Activated T-cell treated with anti-CD3 and anti-CD28 coated beads for 48 hours (primary cell): ENCODE results near the gene CD63.
"Not testable (repeated sequence)": the region's sequence is repeated elsewhere in the genome, so short reads cannot be mapped to it uniquely, and the experiment has no call there.

Experiments
- DNase-seq: peaks from one replicate; pipeline ENCODE4 v3.0.0-alpha.2; 2020; ENCODE audit warnings: low read depth

Gene CD63

GRCh38 chr12:55728939-55729818 lies at the start of gene CD63:
TSS of gene CD63 (minus strand) at chr12:55729009. CDS start at chr12:55728341, 668 bp downstream.
- DNase-seq = peak; percentile 78

GRCh38 chr12:55777856-55778255 lies 49.0 kb upstream of the CD63 start:
- DNase-seq = no peak

GRCh38 chr12:55771736-55772135 lies 42.9 kb upstream of the CD63 start:
- DNase-seq = no peak

- DNase-seq = no peak
Measured at GRCh38 chr12:55767156-55767555, 38.3 kb upstream of the CD63 start.

GRCh38 chr12:55765736-55766290 lies 37.0 kb upstream of the CD63 start:
- DNase-seq = no peak

- DNase-seq = no peak
Measured at GRCh38 chr12:55762646-55763045, 33.8 kb upstream of the CD63 start.

GRCh38 chr12:55760663-55761062 lies 31.9 kb upstream of the CD63 start:
- DNase-seq = peak; percentile 54

GRCh38 chr12:55758575-55758974 lies 29.8 kb upstream of the CD63 start:
- not testable (repeated sequence) for DNase-seq

GRCh38 chr12:55757701-55758100 lies 28.9 kb upstream of the CD63 start:
- DNase-seq = no peak

- no peak for DNase-seq
Measured at GRCh38 chr12:55755246-55755645, 26.4 kb upstream of the CD63 start.

GRCh38 chr12:55748230-55748993 lies 19.6 kb upstream of the CD63 start:
- no peak for DNase-seq

GRCh38 chr12:55746913-55747231 lies 18.1 kb upstream of the CD63 start:
- DNase-seq = no peak

- DNase-seq = no peak
Measured at GRCh38 chr12:55746174-55746912, 17.5 kb upstream of the CD63 start.

- no peak for DNase-seq
Measured at GRCh38 chr12:55745361-55746173, 16.8 kb upstream of the CD63 start.

GRCh38 chr12:55744340-55745030 lies 15.7 kb upstream of the CD63 start:
- no peak for DNase-seq

- DNase-seq = peak; percentile 43
Measured at GRCh38 chr12:55743406-55744339, 14.9 kb upstream of the CD63 start.

GRCh38 chr12:55742719-55743405 lies 14.1 kb upstream of the CD63 start, which contains the start of gene GDF11:
TSS of gene GDF11 (plus strand) at chr12:55743122. CDS start at chr12:55743317, 195 bp downstream.
- DNase-seq = peak; percentile 70

- DNase-seq = no peak
Measured at GRCh38 chr12:55741931-55742680, 13.3 kb upstream of the CD63 start.
